ENCODE data around the gene ATG7.
A peak's percentile ranks its signal among the peaks of the same experiment; 100 is the strongest.

Gene ATG7

GRCh38 chr3:11373235-11373634 lies 101.0 kb downstream of the ATG7 start (continued):
- TF ChIP-seq, protein P1, sequence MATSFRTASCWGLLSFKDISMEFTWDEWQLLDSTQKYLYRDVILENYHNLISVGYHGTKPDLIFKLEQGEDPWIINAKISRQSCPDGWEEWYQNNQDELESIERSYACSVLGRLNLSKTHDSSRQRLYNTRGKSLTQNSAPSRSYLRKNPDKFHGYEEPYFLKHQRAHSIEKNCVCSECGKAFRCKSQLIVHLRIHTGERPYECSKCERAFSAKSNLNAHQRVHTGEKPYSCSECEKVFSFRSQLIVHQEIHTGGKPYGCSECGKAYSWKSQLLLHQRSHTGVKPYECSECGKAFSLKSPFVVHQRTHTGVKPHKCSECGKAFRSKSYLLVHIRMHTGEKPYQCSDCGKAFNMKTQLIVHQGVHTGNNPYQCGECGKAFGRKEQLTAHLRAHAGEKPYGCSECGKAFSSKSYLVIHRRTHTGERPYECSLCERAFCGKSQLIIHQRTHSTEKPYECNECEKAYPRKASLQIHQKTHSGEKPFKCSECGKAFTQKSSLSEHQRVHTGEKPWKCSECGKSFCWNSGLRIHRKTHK (tag by site-specific recombination; IDR thresholded peaks at IDR 0.05) = no peak

- Histone ChIP-seq H3K4me1 (ENCODE audit: control insufficient read depth, insufficient read depth, low read length) (peaks cover 4% of the 10 kb centered on the region; the same call in 1 of the 2 replicates), H3K4me3 (ENCODE audit: low read depth, low read length) (no peak overlapping the region), H3K9me3 (ENCODE audit: control insufficient read depth, insufficient read depth, low read depth, low read length) (no peaks in the 10 kb centered on the region), H3K36me3 (ENCODE audit: control insufficient read depth in 2 of 2, insufficient read depth in 1 of 2, low read length in 2 of 2) (peaks cover 0 to 17% of the 10 kb centered on the region in 2 experiments; a peak in 2 of 3 replicates), H3K27ac (ENCODE audit: extremely low read depth, low read depth, low read length) (no peak overlapping the region)
- TF ChIP-seq ZNF426 (tag by site-specific recombination; IDR thresholded peaks at IDR 0.05) (no peak), TCF7L2 (IDR thresholded peaks at IDR 0.05; ENCODE audit: borderline replicate concordance, low read depth, low read length) (no peak), ZNF530 (tag by site-specific recombination; IDR thresholded peaks at IDR 0.05; ENCODE audit: low read depth) (no peak), ZNF266 (tag by site-specific recombination; IDR thresholded peaks at IDR 0.05; ENCODE audit: low read depth) (no peak), ZBTB7A (tag by site-specific recombination; IDR thresholded peaks at IDR 0.05; ENCODE audit: low read depth) (no peak), ZNF791 (tag by site-specific recombination; IDR thresholded peaks at IDR 0.05) (no peak), REST (tag by site-specific recombination; IDR thresholded peaks at IDR 0.05) (no peak), GLI4 (tag by site-specific recombination; IDR thresholded peaks at IDR 0.05) (no peak), ZNF37A (tag by site-specific recombination; IDR thresholded peaks at IDR 0.05) (no peak), ZFP3 (tag by site-specific recombination; IDR thresholded peaks at IDR 0.05; ENCODE audit: low read depth) (no peak), ZBTB8A (tag by site-specific recombination; IDR thresholded peaks at IDR 0.05) (no peak), ZNF555 (tag by site-specific recombination; conservative IDR thresholded peaks at IDR 0.05) (no peak), GLIS2 (tag by site-specific recombination; IDR thresholded peaks at IDR 0.05) (no peak), ZNF670 (tag by site-specific recombination; IDR thresholded peaks at IDR 0.05; ENCODE audit: low read depth) (no peak)
- TF ChIP-seq, protein P2, sequence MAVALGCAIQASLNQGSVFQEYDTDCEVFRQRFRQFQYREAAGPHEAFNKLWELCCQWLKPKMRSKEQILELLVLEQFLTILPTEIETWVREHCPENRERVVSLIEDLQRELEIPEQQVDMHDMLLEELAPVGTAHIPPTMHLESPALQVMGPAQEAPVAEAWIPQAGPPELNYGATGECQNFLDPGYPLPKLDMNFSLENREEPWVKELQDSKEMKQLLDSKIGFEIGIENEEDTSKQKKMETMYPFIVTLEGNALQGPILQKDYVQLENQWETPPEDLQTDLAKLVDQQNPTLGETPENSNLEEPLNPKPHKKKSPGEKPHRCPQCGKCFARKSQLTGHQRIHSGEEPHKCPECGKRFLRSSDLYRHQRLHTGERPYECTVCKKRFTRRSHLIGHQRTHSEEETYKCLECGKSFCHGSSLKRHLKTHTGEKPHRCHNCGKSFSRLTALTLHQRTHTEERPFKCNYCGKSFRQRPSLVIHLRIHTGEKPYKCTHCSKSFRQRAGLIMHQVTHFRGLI (tag by site-specific recombination; IDR thresholded peaks at IDR 0.05) = no peak
- POLR2A ChIA-PET = no interaction called here
- CTCF ChIA-PET = interaction anchor here (0.6 to 1.2 kb wide), 3 partner anchors 209 to 462 kb away, joined by 3 to 5 read pairs (median 3); no protein-coding TSS in a partner anchor
Observed at GRCh38 chr3:11373654-11374053, 101.5 kb downstream of the ATG7 start.

DNA sequence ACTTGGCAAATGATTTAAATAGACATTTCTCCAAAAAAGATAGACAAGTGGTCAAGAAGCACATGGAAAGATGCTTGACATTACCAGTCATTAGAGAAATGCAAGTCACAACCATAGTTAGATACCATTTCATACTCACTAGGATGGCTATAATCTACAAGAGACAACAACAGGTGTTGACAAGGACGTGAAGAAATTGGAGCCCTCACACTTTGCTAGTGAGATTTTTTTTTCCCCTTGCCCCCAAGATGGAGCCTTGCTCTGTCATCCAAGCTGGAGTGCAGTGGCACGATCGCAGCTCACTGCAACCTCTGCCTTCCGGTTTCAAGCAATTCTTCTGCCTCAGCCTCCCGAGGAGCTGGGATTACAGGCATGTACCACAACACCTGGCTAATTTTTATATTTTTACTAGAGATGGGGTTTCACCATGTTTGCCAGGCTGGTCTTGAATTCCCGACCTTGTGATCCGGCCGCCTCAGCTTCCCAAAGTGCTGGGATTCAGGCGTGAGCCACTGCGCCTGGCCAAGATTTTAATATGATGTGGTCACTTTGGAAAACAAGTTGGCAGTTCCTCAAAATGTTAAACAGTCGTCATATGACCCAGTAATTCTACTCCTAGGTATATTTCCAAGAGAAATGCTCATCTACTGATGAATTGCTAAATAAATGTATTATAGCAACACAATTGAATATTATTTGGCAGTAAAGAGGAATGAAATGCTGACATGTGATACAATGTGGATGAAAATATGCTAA lies 103.3 kb downstream of the ATG7 start:
- TF ChIP-seq SCRT2 (tag by site-specific recombination; IDR thresholded peaks at IDR 0.05) (0 out of 2 replicates have a peak, but pooled peaks have one; percentile 29), HOXC10 (CRISPR knock-in tag; IDR thresholded peaks at IDR 0.05) (no peak)
- Histone ChIP-seq H3K4me1 (ENCODE audit: control insufficient read depth, insufficient read depth, low read length) (peaks cover 13% of the 10 kb centered on the region), H3K27ac (ENCODE audit: extremely low read depth, low read depth, low read length) (no peak overlapping the region), H3K36me3 (ENCODE audit: control insufficient read depth in 2 of 2, insufficient read depth in 1 of 2, low read length in 2 of 2) (peaks cover 0 to 10% of the 10 kb centered on the region in 2 experiments; a peak in 2 of 3 replicates), H3K9me3 (ENCODE audit: control insufficient read depth, insufficient read depth, low read depth, low read length) (no peaks in the 10 kb centered on the region), H3K4me3 (ENCODE audit: low read depth, low read length) (no peak overlapping the region)
- CTCF ChIA-PET = interaction anchor here (3.0 kb wide), 1 partner anchor 429 kb away, joined by 13 read pairs; no protein-coding TSS in a partner anchor
- POLR2A ChIA-PET = no interaction called here
